HK-2 (cell line): ENCODE data around the gene HSDL2.

Experiments used
- DNase-seq: peaks from one replicate; pipeline ENCODE4 v3.0.0-alpha.2; 2018; ENCODE audit not compliant: unreplicated experiment

Gene HSDL2

DNA sequence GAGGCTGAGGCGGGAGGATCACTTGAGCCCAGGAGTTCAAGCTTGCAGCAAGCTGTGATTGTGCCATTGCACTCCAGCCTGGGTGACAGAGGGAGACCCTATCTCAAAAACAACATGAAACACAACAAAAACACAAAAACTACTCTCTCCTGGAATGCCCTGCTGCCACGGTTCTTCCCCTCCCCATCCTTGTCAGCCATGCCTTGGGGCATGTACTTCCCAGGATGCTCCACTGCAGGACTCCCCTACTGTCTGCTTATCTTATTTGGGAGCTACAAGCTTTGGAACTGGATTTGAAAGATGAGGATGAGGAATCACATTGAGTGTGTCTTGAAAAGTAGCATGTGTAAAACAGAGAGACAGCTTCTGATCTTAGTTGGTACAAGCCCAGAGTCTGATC lies 66.6 kb downstream of the HSDL2 start:
- no peak for DNase-seq

DNA sequence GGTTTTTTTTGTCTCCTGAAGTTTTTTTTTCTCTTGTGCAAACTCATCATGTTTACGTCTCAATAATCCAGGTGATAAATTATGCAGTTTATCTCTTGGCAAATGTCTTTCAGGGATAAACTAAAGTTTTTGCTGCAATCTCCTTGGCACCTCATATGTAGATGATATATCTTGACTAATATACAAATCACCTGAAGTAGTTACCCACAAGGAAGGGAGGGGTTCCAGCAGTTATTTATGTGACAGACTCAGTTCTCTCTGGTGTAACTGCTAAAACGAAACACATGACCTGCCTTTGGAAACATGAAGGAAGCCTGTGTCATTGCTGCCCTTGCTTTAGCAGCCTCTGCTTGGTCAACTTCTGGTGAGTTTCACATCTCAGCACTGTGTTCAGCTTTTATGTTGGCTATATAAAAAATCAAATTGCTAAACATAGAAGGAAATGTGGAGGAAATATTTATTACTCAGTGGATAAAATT lies 67.4 kb downstream of the HSDL2 start:
- DNase-seq = no peak

DNA sequence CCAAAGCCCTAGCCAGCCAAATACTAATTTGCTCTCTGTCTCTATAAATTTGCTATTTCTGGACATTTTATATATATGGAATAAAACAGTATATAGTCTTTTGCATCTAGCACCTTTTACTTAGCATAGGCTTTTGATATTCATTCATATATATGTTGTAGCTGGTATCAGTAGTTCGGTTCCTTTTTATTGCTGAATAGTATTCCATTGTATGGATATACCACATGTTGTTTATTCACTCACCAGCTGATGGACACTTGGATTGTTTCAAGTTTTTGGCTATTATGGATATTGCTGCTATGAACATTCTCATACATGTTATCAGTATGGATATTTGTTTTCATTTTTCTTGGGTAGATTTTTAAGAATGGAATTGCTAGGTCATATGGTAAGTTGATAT lies 82.9 kb downstream of the HSDL2 start:
- no peak for DNase-seq

DNA sequence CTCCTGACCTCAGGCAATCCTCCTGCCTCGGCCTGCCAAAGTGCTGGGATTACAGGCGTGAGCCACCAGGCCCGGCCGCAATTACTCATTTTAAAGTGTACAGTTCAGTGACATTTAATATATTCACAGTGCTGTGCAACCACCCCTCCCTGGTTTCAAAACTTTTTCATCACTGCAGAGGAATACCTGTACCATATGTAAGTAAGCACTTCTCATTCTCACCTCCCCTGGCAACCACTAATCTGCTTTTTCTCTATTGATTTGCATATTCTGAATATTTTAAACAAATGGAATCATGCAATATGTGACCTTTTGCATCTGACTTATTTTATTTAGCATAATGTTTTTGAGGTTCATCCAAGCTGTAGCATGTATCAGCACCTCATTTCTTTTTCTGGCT lies 85.4 kb downstream of the HSDL2 start:
- DNase-seq = no peak

DNA sequence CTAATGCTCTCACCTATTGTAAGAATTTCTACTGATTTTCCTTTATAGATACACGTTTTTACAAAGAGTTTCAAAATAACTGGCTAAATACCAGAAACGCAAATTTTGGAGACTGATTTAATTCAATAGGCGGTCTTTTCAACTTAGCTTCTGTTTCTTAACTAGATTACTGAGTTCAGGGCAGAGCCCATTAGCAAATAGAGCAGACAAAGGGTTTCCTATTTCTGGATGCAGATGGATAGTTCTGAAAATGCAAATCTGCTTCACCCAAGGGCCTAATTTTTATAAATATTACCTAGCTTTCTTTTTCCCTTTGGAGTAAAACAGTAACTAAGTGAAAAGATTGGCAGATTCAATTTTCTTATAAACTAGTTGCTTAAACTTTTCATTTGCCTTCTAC lies 93.1 kb downstream of the HSDL2 start:
- no peak for DNase-seq

DNA sequence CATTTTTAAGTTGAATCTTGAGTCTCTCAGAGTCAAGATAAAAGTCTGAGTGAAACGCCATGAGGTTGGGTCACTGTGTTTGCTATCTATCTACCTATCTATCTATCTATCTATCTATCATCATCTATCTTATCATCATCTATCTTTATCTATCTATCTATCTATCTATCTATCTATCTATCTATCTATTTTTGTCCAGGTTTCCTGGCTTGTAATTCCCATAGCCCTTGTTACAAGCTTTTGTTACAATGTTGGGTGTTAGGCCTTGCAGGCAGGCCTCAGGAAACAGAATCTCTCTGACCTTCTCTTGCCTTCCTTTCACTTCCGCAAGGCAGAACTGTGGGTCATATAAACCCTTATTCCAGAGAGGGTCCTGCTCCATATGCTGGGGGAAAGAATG lies 94.1 kb downstream of the HSDL2 start:
- DNase-seq = no peak

DNA sequence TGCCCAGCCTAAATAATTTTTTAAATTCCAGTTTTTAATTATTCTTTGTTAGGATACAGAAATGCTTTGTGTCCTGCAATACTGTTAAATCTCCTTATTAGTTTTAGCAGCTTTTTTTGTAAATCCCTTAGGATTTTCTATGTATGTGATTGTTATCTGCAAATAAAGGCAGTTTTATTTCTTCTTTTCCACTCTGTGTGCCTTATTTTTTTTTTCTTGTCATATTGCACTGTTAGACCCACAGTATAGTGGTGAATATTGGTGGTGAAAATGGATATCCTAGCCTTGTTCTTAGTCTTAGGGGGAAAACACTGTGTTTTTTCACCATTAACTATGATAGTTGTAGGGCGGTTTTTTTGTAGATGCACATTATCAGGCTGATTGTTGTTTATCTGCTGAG lies 95.4 kb downstream of the HSDL2 start:
- DNase-seq = no peak

DNA sequence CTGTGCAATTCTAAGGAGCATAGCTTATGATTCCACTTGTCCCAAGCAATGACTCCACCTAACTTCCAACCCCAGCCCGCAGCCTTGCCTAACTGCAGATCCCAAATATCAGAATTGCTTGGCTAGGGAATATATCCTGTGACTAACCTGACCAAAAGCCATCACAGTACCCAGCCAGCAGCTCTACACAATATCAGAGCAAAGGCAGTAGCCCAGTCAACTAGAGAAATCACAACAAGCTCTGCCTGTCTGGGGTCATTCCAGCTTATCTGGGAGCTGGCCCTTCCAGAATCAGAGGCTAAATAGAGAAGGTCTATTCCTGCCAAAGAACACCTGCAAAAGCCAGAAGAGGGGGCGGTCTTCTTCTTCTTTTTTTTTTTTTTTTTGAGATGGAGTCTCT lies 97.4 kb downstream of the HSDL2 start:
- DNase-seq = no peak

DNA sequence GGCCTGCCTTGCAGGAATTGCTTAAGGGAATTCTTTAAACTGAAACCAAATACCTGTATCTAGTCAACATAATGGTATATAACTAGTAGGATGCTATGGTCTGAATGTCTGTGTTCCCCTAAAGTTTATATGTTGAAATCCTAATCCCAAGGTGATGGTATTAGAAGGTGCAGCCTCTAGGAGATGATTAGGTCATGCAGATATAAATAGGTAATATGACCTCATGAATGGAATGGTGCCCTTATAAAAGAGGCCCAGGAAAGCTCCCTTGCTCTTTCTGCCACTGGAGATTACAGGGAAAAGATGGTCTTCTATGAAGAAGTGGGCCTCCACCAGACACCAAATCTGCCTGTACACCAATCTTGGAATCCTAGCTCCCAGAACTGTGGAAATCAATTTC lies 99.3 kb downstream of the HSDL2 start:
- DNase-seq = no peak

DNA sequence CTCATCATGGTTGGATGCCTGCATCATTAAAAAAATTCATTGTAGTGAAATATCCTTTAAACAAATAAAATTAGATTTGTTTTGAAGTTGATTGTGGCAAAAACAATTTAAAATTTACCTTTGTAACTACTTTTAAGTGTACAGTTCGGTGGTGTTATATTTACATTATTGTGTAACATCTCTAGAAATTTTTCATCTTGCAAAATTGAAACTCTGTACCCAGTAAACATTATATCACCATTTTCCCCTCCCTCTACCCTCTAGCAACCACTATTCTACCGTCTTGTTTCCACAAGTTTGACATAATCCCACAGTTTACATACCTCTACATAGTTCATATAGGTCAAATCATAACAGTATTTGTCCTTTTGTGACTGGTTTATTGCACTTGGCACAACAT lies 104.7 kb downstream of the HSDL2 start:
- DNase-seq = no peak

DNA sequence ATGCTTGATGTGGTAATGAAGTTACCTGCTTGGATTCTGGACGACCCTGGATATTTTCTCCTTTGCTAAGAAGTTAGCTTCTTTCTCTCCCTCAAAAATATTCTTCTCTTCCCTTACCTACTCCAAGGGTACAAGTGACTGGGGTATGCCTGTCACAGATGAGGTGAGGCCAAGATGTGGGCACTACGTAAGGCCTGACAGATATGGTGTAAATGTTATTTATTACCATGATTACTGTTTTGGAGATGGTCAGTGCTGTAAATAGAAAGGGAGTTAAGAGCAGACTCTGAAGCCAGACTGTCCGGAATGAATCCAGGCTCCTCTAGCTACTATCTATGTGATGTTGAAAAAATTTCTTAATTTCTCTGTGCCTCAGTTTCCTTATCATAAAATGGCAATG lies 105.7 kb downstream of the HSDL2 start:
- DNase-seq = no peak

DNA sequence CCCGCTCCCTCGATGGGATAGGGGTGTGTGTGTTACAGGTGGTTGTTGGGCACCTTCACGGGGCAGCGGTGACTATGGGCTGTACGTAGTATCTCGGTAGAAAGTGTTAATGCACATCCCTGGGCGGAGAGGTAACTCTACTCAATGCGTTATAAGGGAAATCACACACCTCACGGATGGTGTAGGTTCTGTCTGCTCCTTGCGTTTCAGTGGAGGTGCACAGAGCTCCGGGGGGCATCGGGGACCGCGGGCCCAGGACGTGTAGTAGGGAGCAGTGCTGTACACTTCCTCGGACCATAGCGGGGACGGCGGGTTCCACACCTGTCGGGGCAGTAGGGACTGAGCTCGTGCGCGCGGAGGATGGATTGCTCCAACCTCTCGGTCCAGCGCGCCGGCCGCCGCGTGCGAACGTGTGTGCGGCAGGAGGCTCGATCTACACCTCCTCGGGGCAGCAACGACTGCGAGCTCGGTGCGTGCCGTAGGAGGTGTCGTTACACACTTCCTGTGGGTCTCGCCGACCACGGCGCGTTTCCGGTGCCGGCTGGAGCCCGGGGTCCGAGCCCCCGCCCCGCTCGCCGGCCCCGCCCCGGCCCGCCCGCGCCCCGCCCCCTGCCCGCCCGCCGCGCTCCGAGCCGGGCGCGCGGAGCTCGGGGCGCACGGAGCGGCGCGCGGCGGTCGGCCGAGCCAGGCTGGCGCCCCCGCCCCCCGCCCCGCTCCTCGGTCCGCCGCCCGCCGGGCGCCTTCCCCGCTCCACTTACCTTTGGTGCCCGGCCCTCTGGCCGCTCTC lies 106.5 kb downstream of the HSDL2 start, which contains the start of gene KIAA1958:
TSS of gene KIAA1958 (plus strand) at position 607 of the 787 bp plus-strand sequence. CDS start 87,254 bp downstream, outside the sequence.
- DNase-seq = peak; percentile 85

DNA sequence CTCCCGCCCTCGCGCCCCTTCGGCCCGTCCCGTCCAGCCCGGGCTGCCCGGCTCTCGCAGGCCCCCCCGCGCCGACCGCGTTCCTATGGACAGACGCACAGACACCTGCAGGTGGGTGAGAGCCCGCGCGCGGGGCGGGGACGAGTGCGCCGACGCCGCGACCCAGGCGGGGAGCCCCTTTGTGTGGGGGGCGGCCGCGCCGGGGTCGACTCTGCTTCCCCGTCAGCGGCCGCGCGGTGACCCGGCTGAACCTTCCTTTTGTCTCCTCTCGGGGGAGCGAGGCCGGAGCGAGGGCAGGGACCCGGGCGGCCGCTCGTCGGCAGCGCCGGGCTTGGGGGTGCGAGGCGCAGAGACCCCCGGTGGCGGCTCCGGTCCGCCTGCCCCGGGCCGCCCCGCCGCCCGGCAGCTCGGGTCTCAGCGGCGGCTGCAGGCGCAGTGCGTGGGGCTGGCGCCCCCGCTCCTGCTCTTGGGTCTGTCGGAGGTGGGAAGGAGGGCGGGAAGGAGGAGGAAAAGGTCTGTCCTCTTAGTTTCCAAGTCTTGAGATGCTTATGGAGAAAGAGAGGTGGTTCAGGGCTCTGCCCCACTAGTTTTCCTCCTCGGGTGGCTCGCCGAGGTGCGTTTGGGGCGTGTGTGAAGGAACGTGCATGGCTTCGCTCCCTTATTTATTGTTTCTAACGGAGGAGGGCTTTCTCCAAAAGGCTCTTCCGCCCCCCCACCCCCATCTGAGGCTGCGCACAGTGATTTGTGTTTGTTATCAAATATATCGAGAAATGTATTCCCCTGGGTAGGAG lies 107.3 kb downstream of the HSDL2 start:
- peak; percentile 72 for DNase-seq

DNA sequence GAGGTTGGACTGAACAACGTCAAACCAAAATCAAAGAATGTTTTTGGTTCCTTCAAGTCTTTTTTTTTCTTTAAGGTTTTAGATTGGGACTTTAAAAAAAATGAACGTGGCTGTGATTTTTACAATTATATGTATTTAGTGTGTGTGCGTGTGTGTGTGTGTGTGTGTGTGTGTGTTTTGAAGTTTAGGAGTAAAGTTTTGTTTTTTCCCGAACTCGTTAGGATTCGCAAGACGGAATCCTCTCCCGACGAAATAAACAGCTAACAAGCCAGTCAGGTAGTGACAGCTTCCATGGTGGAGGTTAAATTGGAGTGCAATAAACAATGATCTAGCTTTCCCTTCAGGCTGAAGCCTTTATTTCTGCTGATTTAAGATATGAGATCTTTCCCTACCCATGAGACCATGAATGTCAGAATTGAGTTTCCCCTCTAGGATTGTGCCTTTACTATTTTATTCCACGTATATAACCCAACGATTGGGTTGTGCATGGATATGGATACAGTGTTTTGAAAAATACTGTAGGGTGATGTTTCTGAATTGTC lies 108.0 kb downstream of the HSDL2 start:
- no peak for DNase-seq

DNA sequence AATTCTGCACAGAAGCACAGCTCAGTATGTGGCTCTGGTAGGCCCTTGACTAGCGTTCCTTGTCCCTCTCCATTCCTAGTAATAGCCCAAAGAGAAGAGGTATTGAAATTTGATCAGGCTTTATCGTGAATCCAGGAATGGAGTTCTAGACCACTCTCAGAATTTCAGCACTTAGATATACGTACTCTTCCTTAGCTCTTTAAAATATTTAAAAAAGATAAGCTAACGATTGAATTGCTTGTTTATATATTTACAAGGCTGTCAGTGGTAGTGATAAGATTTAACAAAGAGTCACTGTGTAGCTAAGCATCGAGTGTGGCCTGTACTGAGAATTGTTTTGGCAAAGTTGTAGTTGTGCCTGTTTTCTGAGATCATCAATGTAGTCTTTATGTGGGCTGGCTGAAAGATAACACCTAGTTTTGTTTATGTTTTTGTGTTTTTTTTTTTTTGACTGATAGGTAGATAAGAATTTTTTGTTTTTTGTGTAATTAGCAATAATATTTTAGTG lies 109.2 kb downstream of the HSDL2 start:
- no peak for DNase-seq

DNA sequence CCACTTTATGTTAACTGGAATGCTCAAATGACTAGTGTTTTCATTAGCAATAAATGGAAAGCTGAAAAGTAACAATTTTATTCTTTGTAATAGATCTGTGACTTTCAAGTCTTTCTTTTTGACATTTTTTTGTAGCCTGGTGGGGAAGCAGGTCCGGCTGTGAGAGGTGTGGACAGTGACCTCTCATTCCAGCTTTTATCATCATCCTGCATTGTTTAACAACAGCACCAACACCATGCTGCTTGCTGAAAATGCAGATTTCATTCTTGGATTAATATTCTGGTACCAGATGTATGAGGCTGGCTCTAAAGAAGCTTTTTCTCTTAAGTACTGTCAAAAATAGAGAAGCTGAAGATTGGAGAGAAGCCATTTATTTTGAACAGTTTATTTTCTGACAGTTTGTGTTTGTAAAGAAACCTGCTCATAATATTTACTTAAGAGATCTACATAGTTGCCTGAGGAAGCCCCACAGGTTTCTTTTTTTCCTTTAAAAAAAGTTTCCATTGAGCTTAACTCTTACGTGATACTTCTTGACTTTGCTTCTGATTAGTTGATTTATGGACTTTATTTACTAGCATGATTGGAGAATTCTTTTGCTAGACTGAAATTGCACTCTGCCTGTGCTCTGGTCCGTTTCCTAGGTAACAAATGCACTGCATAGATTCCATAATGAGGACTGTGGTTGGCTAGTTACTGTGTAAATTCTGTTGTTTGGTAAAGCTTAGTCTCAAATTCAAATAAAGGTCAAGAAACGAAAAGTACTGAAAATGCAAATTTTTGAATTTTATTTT lies 110.2 kb downstream of the HSDL2 start:
- no peak for DNase-seq

DNA sequence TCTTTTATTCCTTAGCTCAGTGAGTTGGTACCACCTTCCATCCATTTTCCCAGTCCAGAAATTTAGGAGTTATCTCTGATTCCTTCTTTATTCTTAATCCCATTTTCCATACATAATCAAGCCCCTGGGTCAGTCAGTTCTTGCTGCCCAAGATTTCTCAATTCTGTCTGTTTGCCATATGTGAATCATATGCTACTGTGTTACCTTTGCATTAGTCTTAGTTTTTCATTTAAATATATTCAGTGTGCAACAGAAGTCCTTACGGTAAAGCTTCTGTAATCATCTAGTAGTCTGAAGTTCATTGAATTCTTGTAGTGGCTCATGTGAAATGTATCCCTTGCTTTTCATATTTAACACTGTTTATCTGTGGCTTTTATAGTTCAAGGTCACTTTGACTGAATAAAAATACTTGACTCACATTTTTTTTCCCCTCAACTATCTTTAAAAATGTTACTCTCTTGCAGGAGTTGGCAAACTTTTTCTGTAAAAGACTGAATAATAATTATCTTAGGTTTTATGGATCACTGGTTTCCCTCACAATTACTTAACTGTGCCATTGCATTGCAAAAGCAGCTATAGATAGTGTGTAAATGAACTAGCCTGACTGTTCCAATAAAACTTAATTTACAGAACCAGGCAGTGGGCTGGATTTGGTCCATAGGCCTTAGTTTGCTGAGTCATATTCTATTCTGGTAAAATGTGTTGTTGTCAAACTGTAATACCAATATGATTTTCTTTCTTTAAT lies 113.7 kb downstream of the HSDL2 start:
- no peak for DNase-seq

DNA sequence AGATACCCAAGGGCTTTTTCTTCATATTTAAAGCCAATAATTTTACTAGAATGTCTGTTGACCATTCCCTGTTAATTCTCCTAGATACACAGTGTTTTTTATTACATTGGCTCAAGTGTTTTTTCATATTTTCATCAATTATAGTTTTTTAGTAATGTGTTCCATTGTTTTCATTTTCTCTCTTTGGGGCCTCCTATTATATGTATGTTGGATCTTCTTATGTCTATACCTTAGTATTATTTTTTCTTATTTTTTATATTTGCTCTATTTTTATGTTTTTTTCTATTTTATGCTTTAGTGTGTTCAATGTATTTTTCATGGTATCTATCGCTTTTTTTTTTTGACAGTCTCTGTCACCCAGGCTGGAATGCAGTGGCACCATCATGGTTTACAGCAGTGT lies 114.2 kb downstream of the HSDL2 start:
- DNase-seq = no peak

DNA sequence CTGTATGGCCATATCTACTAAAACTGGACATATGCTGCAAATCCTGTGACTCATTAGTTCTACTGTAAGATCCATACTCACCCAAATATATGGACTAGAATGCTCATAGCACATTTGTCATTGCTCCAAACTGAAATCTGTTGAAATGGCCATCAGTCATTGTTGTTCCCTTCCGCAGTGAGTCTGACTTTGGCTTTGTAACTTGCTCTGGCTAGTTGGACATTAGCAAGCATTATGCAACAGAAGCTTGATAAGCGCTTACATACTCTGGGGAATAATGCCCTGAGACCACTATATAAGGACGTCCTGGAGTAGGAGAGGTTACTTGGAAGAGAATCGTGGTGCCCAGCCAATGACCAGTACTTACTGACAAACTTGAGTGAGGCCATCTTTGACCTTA lies 115.7 kb downstream of the HSDL2 start:
- no peak for DNase-seq

DNA sequence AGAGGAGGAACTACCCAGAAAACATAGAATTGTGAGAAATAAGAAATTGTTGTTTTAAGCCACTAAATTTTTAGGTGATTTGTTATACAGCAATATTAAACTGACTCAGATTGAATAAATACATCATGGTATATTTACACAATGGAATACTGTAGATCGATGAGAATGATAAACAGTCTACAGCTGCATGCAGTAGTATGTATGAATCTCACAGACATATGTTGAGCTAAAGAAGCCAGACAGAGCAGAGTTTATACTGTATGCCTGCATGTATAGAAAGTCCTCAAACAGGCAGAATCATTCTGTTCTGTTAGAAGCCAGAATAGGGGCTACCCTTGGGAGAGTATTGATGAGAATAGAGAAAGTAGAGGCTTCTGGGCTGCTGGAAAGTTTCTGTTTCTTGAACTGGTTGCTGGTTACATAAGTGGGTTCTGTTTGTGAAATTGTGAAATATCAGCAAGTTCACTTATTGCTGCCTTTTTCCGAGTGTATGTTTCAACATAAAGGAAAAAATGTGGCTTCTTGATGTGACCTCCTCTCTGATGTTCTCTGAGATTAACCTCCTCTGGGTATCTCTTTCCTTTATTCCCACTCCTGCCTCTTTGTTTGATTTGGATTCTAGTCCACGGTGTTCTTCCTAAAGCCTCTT lies 116.3 kb downstream of the HSDL2 start:
- no peak for DNase-seq

DNA sequence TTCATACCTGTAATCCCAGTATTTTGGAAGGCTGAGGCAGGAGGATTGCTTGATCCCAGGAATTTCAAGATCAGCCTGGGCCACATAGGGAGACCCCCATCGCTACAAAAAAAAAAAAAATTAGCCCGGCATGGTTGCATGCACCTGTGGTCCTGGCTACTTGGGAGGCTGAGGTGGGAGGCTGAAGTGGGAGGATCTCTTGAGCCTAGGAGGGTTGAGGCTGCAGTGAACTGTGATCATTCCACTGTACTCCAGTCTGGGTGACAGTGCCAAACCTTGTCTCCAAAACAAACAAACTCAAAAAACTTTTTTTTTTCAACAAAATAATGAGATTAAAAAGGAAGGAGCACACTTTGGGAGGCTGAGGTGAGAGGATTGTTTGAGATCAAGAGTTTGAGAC lies 120.9 kb downstream of the HSDL2 start:
- no peak for DNase-seq
